ENCODE measurements around the gene PGM2L1.
A peak's percentile ranks its signal among the peaks of the same experiment; 100 is the strongest.

Gene PGM2L1

DNA sequence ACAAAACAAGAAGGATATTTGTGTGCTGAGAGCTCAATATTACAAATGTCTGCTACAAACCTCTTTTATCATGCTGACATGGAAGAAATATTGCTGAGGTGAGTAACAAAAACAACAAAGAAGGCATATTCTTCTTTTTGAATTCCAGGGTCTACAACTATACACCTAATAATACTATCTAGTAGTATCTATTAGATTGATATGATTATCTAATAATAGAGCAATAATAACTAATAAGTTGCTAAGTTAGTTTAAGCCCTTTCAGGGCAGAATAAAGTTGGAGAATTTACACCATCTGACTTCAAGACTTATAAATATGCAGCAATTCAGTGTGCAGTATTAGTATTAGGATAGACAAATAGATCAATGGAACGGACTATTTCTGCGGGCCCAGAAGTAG lies 11.4 kb upstream of the PGM2L1 start:
- TF ChIP-seq SIN3A (IDR thresholded peaks at IDR 0.05; ENCODE audit: borderline replicate concordance, insufficient read depth, low read length) (no peak), FOXP2 (optimal IDR thresholded peaks at IDR 0.05; ENCODE audit: borderline replicate concordance, extremely low read depth, extremely low read length, insufficient read depth) (no peak), TAF1 (IDR thresholded peaks at IDR 0.05; ENCODE audit: borderline replicate concordance, insufficient read depth, low read length) (no peak), POLR2AphosphoS5 (IDR thresholded peaks at IDR 0.05; ENCODE audit: low read depth, low read length) (no peak)
- TF ChIP-seq, protein P1, sequence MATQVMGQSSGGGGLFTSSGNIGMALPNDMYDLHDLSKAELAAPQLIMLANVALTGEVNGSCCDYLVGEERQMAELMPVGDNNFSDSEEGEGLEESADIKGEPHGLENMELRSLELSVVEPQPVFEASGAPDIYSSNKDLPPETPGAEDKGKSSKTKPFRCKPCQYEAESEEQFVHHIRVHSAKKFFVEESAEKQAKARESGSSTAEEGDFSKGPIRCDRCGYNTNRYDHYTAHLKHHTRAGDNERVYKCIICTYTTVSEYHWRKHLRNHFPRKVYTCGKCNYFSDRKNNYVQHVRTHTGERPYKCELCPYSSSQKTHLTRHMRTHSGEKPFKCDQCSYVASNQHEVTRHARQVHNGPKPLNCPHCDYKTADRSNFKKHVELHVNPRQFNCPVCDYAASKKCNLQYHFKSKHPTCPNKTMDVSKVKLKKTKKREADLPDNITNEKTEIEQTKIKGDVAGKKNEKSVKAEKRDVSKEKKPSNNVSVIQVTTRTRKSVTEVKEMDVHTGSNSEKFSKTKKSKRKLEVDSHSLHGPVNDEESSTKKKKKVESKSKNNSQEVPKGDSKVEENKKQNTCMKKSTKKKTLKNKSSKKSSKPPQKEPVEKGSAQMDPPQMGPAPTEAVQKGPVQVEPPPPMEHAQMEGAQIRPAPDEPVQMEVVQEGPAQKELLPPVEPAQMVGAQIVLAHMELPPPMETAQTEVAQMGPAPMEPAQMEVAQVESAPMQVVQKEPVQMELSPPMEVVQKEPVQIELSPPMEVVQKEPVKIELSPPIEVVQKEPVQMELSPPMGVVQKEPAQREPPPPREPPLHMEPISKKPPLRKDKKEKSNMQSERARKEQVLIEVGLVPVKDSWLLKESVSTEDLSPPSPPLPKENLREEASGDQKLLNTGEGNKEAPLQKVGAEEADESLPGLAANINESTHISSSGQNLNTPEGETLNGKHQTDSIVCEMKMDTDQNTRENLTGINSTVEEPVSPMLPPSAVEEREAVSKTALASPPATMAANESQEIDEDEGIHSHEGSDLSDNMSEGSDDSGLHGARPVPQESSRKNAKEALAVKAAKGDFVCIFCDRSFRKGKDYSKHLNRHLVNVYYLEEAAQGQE (IDR thresholded peaks at IDR 0.05; ENCODE audit: insufficient read depth in 1 of 2, low read depth in 2 of 2, low read length in 2 of 2) = no peak

DNA sequence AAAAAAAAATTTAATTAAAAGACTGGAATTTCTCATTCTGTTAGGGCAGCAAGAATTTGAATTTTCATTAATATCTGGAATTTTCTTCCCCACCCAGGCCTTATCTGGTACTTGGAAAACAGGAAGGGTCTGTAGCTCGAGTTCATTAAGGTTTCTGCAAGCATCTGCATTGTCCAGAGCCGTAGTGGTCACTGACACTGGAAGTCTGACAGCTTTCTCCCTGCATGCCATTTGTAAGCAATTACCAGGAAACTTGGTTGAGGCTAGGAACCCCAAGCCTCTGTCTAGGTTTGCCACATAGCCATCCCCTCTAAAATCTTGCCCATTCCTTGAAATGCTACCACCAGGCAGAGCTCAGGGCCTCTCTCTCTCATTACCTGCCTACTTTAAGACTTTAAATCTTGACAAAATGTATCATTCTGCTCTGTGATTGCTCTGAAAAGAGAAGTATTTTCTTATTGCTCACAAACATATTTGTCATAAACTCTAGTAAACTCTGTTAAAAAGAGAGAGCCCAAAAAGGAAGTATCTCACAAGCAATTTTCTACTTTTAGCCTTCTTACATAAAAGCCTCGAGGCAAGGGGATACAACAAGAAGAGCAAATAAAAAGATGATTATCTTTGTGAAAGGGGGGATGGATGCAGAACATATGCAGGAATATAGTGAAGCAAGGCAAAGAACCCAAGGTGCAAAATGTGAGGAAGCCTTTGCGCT lies 5.5 kb upstream of the PGM2L1 start:
- TF ChIP-seq TAF1 (IDR thresholded peaks at IDR 0.05; ENCODE audit: borderline replicate concordance, insufficient read depth, low read length) (no peak), POLR2AphosphoS5 (IDR thresholded peaks at IDR 0.05; ENCODE audit: low read depth, low read length) (no peak), FOXP2 (optimal IDR thresholded peaks at IDR 0.05; ENCODE audit: borderline replicate concordance, extremely low read depth, extremely low read length, insufficient read depth) (no peak), SIN3A (IDR thresholded peaks at IDR 0.05; ENCODE audit: borderline replicate concordance, insufficient read depth, low read length) (no peak)
- TF ChIP-seq, protein P1 (IDR thresholded peaks at IDR 0.05; ENCODE audit: insufficient read depth in 1 of 2, low read depth in 2 of 2, low read length in 2 of 2) = no peak

DNA sequence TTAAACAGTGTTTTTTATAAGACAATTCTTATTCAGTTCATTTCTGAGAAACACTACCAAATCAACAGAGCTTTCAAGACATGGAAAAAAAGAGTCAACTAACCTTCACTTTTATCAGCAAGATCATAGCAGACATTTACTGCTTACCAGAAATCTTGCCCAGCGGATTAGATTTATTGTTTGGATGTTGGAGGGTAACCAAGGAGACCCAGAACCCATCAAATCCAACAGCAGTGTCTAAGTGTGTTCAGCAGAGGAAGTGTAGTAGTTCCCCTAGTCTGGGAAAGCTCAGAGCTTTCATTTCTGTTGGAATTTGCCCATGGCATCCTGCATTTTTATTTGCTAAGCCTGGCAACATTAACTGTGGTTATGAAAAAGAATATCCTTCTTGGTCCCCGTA lies 2.4 kb upstream of the PGM2L1 start:
- TF ChIP-seq FOXP2 (optimal IDR thresholded peaks at IDR 0.05; ENCODE audit: borderline replicate concordance, extremely low read depth, extremely low read length, insufficient read depth) (no peak), SIN3A (IDR thresholded peaks at IDR 0.05; ENCODE audit: borderline replicate concordance, insufficient read depth, low read length) (no peak), TAF1 (IDR thresholded peaks at IDR 0.05; ENCODE audit: borderline replicate concordance, insufficient read depth, low read length) (no peak), POLR2AphosphoS5 (IDR thresholded peaks at IDR 0.05; ENCODE audit: low read depth, low read length) (no peak)
- TF ChIP-seq, protein P1 (IDR thresholded peaks at IDR 0.05; ENCODE audit: insufficient read depth in 1 of 2, low read depth in 2 of 2, low read length in 2 of 2) = no peak

DNA sequence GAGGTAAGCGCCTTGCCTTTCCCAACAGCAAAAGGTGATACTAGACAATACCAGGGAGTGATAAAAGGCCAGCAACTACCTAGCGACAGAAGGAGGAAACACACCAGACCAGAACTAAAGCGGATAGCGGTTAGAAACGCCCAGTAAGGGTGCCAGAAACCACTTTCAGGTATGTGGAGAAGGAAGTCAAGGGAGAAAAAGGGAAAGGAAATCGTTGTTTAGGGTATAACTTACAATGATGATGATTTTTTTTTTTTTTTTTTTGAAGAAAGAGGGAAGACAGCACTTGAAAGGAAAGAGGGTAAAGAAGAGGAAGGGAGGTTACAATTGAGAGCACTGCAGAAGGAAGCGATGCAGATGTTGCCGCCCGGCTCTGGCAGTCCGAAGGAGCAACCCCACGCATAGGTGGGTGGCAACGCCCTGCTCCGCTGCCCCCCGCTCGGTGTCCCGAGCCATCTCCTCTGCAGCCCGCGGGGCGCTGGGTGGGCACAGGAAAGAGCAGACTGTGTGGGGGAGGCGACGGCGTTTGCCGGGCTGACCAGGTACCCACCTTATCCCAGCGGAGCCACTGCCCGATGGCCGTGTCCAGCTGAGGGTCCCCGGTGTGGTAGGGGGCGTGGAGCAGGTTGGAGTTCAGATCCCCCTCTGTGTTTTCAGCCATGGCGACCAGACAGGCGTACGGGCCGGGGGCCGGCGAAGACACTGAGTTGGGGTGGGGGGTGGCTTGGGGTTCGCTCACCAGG lies 561 bp downstream of the PGM2L1 start:
- no peak for TF ChIP-seq POLR2AphosphoS5 (IDR thresholded peaks at IDR 0.05; ENCODE audit: low read depth, low read length)
- TF ChIP-seq FOXP2 (optimal IDR thresholded peaks at IDR 0.05; ENCODE audit: borderline replicate concordance, extremely low read depth, extremely low read length, insufficient read depth) = peak; percentile 30

DNA sequence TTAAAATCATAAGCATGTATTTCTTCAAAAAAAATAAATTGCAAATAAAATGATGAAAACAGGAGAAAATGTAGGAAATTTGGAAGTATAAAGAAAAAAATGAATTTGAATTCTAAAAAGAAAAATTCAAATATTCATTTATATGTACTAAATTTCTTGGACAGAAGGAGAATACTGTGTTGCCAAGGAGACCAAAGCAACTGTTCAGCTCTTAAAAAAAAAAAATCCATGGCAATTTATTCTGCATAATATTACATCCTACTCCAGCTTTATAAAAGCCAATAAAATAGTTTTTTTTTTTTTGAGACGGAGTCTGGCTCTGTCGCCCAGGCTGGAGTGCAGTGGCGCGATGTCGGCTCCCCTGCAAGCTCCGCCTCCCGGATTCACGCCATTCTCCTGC lies 6.0 kb downstream of the PGM2L1 start:
- TF ChIP-seq POLR2AphosphoS5 (IDR thresholded peaks at IDR 0.05; ENCODE audit: low read depth, low read length) (no peak), FOXP2 (optimal IDR thresholded peaks at IDR 0.05; ENCODE audit: borderline replicate concordance, extremely low read depth, extremely low read length, insufficient read depth) (no peak)

DNA sequence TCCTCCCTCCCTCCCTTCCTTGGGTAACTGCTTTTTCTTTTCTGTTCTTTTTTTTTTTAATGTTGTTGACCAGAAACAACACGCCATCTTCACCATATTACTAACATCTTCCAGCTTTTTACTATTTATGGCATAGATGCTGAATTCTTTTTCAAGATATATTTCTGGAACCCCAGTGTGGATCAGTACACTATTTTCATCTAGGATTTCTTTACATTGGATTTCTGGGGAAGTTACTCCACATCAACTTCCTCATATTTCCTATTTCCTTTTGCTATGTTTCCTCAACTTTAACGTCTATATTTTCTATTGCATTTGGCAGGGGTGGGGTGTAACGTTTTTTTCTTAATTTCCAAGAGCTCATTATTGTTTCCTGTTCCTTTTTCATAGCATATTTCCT lies 7.0 kb downstream of the PGM2L1 start:
- TF ChIP-seq FOXP2 (optimal IDR thresholded peaks at IDR 0.05; ENCODE audit: borderline replicate concordance, extremely low read depth, extremely low read length, insufficient read depth) (no peak), POLR2AphosphoS5 (IDR thresholded peaks at IDR 0.05; ENCODE audit: low read depth, low read length) (no peak), TAF1 (IDR thresholded peaks at IDR 0.05; ENCODE audit: borderline replicate concordance, insufficient read depth, low read length) (no peak), SIN3A (IDR thresholded peaks at IDR 0.05; ENCODE audit: borderline replicate concordance, insufficient read depth, low read length) (no peak)
- TF ChIP-seq, protein P1 (IDR thresholded peaks at IDR 0.05; ENCODE audit: insufficient read depth in 1 of 2, low read depth in 2 of 2, low read length in 2 of 2) = no peak
